ENCODE data around the gene CNTN1. TPM values are rescaled to one million over a fixed set of nuclear protein-coding genes. Genes with fewer than 3 reads are reported as not detected.

The CNTN1 gene
- total and polyA plus RNA-seq, 2 of the 13 experiments (the other 11 are each of a cell fraction or from before 2014, with no cell fraction given), result 0.01 to 0.07 TPM

DNA sequence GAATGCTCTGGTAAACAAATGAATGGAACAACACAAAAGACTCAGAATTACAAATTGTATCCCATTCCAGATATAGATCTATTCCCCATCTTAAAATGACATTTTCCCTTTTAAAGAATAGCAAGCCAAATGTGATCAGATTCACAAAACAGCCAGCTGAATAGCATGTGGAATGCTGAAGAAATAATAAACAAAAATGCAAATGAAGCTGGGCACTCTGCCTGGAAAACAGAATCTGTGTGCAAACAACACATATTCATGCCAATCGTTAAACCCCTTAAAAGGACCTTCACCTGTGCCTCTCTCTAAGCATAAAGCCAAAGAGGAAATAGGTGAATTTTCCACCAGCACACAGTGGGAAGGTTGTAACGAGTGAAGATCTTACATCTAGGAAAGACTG lies 428.0 kb downstream of the CNTN1 start:
- WGBS (ENCODE audit: low lambda C conversion rate), result 5% methylated on average over 2 of the region's 2 CpGs
- ATAC-seq (no peak), DNase-seq (ENCODE audit: low spot score) (no peak), FAIRE-seq (no peak)
- Histone ChIP-seq H4K20me1 (ENCODE audit: insufficient read depth, low read length) (no peaks in the 10 kb centered on the region), H3K27me3 (ENCODE audit: control insufficient read depth in 1 of 2, insufficient read depth in 2 of 2, low read length in 2 of 2) (no peaks in the 10 kb centered on the region), H3K4me3 (replicated peaks in 1 of 3; ENCODE audit: insufficient read depth in 1 of 3, low read depth in 2 of 3, low read length in 3 of 3) (no peak overlapping the region), H3K27ac (ENCODE audit: extremely low read length, insufficient read depth, low read length) (no peak overlapping the region), H3K36me3 (replicated peaks in 1 of 2; ENCODE audit: control insufficient read depth in 1 of 2, insufficient read depth in 2 of 2, low read length in 2 of 2) (no peaks in the 10 kb centered on the region), H3K9ac (ENCODE audit: insufficient read depth, low read depth, low read length) (no peak overlapping the region), H3K4me2 (ENCODE audit: low read depth, low read length) (no peak overlapping the region), H3K79me2 (ENCODE audit: insufficient read depth, low read length) (no peaks in the 10 kb centered on the region), H3K4me1 (ENCODE audit: insufficient read depth, low read length) (no peaks in the 10 kb centered on the region), H3K9me3 (ENCODE audit: low read length) (no peaks in the 10 kb centered on the region), H2AFZ (ENCODE audit: low read length) (no peak overlapping the region)
- POLR2A ChIA-PET, result no interaction called here
- CTCF ChIA-PET (ENCODE audit: low intra/inter-chr PET ratio, low total read pairs), result no interaction called here
- in situ Hi-C loops (cut with HindIII; ENCODE audit: extremely low pct_ligation_motif_present, low pct_unique_long_range_greater_than_20kb), result no loop called here
- TF ChIP-seq TRIM24 (CRISPR knock-in tag; IDR thresholded peaks at IDR 0.05), result no peak
- no peak for TF ChIP-seq ZNF724P (CRISPR knock-in tag; IDR thresholded peaks at IDR 0.05; ENCODE audit: borderline replicate concordance)
- no peak for TF ChIP-seq RBM39 (IDR thresholded peaks at IDR 0.05; ENCODE audit: low read depth, low read length, poor library complexity, severe bottlenecking)
- TF ChIP-seq, protein P1, sequence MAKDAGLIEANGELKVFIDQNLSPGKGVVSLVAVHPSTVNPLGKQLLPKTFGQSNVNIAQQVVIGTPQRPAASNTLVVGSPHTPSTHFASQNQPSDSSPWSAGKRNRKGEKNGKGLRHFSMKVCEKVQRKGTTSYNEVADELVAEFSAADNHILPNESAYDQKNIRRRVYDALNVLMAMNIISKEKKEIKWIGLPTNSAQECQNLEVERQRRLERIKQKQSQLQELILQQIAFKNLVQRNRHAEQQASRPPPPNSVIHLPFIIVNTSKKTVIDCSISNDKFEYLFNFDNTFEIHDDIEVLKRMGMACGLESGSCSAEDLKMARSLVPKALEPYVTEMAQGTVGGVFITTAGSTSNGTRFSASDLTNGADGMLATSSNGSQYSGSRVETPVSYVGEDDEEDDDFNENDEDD (CRISPR knock-in tag; IDR thresholded peaks at IDR 0.05; ENCODE audit: borderline replicate concordance), result no peak
- no peak for TF ChIP-seq ZBTB20 (CRISPR knock-in tag; IDR thresholded peaks at IDR 0.05; ENCODE audit: borderline replicate concordance, low read depth)
- no peak for TF ChIP-seq ZNF20 (CRISPR knock-in tag; IDR thresholded peaks at IDR 0.05)
- no peak for TF ChIP-seq TARDBP (CRISPR knock-in tag; IDR thresholded peaks at IDR 0.05)
- no peak for TF ChIP-seq ZMYM2 (CRISPR knock-in tag; IDR thresholded peaks at IDR 0.05)
- no peak for TF ChIP-seq ZNF550 (CRISPR knock-in tag; IDR thresholded peaks at IDR 0.05; ENCODE audit: borderline replicate concordance)
- TF ChIP-seq, protein P2, sequence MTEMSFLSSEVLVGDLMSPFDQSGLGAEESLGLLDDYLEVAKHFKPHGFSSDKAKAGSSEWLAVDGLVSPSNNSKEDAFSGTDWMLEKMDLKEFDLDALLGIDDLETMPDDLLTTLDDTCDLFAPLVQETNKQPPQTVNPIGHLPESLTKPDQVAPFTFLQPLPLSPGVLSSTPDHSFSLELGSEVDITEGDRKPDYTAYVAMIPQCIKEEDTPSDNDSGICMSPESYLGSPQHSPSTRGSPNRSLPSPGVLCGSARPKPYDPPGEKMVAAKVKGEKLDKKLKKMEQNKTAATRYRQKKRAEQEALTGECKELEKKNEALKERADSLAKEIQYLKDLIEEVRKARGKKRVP (CRISPR knock-in tag; IDR thresholded peaks at IDR 0.05), result no peak
- TF ChIP-seq, protein P3, sequence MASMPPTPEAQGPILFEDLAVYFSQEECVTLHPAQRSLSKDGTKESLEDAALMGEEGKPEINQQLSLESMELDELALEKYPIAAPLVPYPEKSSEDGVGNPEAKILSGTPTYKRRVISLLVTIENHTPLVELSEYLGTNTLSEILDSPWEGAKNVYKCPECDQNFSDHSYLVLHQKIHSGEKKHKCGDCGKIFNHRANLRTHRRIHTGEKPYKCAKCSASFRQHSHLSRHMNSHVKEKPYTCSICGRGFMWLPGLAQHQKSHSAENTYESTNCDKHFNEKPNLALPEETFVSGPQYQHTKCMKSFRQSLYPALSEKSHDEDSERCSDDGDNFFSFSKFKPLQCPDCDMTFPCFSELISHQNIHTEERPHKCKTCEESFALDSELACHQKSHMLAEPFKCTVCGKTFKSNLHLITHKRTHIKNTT (CRISPR knock-in tag; IDR thresholded peaks at IDR 0.05), result no peak
- no peak for TF ChIP-seq PHF21A (CRISPR knock-in tag; IDR thresholded peaks at IDR 0.05)
- no peak for TF ChIP-seq ZC3H4 (CRISPR knock-in tag; IDR thresholded peaks at IDR 0.05; ENCODE audit: borderline replicate concordance)
- BruUV-seq (replicated peaks), result no TSS peak
- intact Hi-C loops (cut with micrococcal nuclease; ENCODE audit: unreplicated experiment), result no loop called here

Data from HepG2 (cell line).